GM19238 (cell line): Measurements from ENCODE around the gene UCN2.

ENCODE experiments used
- DNase-seq: peaks from one replicate; pipeline ENCODE4 v3.0.0; 2011; ENCODE audit warnings: low spot score; ENCODE audit not compliant: insufficient read length

Gene UCN2, protein sequence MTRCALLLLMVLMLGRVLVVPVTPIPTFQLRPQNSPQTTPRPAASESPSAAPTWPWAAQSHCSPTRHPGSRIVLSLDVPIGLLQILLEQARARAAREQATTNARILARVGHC

DNA sequence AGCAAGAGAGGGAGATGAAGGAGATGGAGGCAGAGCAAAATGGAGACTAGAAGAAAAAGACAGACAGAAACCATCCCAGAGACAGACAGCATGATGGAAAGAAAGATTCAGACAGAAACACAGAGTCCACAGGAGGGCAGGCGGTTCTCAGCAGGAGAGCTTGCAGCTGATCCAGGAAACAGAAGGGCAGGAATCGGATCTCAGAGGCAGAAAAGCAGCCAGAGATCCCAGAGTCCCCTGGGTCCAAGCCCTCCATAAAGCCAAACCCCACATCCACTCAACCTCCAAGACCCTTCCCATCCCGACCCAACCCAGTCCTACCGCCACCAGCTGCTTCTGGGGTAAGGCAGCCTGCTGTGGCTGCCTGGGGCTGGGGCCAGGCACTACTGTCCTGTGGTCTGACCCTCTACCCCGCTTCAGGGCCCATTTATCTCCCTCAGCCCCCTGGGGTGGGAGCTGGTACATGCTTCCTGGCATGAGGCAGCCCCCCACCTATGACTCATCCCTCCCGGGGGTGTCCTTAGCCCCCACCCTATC lies at the start of gene UCN2:
Gene UCN2 (minus strand): TSS at position 400 of the 537 bp plus-strand sequence. CDS start 657 bp downstream, outside the sequence.
- no peak for DNase-seq

DNA sequence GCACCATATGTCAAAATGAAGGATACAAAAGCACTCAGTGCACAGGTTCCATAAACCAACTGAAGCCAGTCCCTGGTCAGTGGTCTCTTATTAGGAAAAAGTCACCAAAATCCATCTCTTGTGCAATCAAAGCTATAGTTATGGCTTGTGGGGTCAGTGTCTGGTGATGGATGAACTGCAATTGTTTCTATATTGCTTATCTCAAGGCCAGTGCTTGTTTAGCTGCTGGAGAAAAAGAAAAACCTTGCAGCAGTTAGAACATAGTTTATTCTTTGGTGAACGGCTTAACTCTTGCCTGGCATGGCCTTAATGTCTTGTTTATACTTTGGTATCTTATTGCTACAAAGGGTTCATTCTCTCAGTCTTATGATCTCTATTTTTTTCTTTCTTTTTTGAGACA lies 48.7 kb upstream of the UCN2 start:
- DNase-seq = no peak

DNA sequence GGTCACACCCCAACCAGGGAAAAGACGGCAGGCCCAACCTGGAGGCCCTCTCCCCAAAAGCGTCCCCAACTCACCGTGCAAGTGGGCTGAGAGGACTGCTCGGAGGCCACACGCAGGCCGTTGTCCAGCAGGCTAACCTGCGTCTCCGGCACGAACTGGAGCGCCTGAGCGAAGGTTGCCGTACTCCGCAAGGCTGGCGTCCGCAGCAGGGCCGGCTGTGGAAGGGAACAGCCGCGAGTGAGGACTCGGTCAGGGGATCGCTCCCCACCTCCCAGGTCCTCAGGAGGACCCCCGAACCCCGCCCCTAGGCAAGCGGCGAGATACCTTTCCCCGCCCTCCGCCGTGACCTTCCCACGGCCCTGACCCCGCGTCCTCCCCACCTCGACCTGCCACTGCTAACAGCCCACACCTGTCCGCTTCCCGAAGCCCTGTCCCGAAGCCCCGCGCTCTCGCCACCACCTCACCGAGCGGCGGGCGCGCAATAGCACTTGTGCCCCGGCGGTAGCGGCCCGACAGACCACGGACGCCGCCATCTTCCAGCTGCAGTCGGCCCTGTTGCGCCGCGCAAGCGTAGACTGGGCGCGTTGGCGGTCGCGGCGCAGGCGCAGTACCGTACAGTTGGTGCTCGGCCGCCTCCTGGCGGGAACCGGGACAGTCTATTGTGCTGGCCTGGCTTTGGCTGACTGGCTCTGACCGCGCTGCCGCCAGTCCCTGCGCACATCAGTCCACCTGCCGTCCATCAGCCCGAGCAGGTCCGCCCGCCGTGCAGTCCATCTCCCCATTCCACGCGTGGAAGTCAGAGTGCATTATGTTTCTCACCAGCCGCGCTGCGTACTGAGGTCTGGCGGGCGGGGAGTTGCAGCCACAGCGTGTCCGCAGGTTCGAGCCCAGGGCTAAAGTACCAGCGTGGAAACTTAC lies 45.8 kb upstream of the UCN2 start, which contains the start of gene UQCRC1:
Gene UQCRC1 (minus strand): TSS at position 559 of the 918 bp plus-strand sequence. CDS start 26 bp downstream, at position 533.
- DNase-seq = peak; percentile 98

DNA sequence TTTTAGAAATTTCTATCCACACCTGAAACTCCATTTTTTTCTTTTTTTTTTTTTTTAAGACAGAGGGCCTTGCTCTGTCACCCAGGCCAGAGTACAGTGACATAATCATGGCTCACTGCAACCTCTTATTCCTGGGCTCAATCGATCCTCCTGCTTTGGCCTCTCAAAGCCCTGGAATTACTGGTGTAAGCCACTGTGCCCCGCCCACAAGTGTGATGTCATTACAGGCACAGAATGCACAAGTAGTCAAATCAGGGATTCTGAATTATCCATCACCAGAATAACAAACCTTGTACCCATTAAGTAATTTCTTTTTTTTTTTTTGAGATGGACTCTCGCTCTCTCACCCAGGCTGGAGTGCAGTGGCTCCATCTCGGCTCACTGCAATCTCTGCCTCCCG lies 43.9 kb upstream of the UCN2 start:
- DNase-seq = no peak

DNA sequence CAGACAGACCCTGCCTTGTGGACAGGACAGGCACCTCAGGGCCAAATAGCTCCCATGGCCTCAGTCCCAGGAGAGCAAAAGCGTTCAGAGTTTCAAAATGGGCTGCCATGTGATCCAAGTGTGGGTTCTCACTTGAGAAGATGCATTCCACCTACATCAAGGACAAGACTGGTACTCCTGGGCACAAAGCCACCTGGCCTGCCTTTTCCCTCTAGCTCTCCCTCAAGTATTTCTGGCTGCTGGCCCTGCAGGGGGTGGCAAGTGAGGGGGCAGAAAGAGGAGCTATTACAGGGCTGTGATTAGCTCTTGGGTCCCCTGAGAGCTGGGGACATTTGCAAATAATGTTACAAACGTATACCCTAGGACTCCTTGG lies 38.0 kb upstream of the UCN2 start:
- DNase-seq = no peak

DNA sequence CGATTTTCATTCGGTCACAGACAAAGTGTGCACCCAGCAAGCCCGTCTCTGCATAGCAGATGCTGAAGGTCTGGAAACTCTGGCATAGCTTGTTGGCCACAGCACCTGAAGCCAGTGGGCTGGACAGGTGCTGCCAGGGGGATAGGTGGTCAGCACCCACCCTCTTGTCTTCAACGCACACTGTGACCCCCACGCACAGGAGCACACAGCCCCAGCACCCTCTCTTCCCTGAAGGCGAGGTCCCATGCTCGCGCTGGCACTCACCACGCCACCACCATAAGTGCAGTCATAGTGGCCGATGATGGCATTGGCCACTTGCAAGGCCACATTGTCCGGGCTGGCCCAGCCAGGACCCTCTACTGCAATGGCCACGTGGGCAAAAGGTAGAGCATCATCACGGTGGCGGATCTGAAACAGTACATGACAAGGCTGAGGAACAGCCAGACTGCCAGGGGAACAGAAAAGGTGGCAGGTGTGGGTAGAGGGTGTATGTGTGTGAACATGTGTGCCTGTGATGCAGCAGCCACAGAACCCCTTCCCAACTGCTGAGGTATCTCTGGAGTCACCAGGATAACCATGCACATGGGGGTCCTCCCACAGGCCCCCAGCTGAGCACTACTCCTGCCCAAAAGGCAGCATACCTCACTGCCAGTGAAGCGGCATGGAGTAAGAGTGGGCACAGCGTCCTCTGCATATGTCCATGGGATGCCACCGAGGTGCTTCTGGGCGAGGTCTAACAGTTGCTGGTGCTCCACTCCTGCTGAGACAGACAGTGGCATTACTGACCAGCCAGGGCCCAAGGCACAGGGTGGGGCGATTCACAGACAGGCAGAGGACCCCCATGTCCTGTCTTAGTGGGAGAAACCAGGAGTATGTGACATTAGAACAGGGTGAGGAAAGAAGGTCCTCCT lies 37.4 kb upstream of the UCN2 start:
- no peak for DNase-seq

DNA sequence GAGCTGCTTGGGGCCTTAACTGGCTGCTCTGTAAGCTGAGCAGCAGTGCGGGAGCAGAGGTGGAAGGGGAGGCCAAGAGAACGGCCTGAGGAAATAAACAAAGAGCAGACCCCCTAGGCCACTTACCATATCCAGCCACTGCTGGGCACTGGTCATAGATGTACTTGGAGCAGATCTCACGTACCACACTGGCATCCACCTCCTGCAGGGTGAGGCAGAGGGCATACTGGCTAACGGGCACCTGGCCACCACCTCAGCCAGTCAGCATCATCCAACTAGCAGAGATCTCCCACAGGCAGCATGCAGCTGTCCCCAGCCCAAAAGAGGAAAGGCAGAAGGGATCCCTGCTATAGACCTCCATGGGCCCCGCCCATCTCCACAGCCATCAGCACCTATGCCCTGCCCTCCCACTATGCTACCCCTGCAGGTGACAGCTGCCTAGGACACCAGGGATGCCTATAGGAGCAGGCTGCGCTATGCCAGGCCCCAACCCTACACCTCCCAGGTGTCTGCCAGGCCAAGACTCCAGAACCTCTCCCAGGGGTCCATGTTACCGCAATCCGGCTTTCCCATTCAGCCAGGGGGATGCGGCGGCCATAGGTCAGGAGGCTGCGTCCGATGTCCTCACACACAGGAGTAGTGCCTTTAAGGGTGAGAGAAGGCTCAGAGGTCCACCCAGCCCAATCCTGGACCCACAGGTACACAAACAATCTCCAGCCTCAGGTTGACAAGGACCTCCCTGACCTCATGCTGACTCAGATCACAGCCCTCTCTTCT lies 36.1 kb upstream of the UCN2 start:
- DNase-seq = no peak

DNA sequence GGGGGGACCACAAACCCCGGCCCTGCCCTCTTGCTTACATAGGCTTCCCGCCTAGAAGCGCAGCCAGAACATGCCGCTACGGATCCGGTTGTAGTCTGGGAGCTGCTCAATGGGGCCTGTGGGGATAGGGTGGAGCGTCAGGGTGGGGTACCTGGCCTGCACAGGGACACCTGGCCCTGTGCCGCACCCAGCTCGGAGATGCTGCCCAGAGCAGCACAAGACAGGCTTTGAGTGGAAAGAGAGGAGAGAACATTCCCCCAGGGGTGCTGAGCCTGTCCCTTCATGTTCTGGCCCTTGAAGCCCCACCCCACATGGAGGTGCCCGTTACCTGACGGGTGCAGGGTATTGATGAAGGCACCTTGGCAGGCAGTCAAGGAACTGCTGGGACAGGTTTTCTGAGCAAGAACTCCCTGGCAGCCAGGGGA lies 35.5 kb upstream of the UCN2 start:
- DNase-seq = no peak

DNA sequence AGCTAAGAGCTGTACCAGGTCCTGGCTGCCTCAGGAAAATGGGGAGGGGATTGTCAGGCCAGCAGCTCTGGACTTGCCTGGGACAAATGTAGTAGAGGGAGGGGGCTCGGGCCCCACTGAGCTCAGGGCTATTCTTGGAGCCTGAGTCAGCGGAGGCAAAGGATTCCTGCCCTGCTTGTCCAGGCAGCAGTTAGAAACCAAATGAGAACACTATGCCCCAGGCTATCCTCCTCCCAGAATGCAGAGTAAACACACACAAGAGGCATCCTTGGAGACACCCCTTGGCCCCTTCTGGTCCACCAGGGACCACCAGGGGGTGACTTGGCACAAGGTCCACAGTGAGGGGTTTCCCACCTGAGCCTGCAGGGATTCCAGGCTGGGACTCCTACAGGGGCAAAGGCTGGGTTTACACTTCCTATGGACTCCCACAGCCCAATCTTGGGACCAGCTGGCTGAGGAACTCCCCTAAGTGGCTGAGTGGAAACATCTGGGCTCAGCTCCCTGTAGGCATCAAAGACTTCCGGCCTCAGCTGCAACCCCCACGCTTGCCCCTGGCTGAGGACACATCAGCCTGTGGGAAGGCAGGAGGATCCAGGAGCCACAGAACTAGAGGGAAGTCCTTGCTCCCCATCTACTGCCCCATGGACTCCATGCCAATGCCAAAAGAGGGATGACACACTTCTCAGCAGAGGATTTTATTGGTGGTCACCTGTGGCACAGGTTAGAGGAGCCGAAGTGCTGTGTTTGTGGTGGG lies 34.9 kb upstream of the UCN2 start:
- no peak for DNase-seq

DNA sequence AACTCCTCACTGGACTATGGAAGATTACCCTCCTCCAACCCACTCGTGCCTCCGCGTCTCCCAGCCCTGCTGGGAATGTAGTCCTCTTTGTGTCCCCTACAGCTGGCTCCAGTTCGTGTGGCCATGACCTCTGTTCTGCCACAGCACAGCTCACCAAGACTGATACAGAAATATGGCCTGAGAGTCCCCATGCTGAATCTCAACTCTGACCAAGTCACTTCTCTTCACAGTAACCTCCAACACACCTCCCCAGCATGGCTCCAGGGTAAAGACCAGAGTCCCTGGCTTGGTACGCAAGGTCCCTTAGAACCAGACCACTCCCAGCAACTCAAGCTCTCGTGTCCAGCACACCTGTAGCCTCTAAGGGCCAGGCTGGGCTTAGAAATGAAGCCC lies 33.8 kb upstream of the UCN2 start:
- no peak for DNase-seq

DNA sequence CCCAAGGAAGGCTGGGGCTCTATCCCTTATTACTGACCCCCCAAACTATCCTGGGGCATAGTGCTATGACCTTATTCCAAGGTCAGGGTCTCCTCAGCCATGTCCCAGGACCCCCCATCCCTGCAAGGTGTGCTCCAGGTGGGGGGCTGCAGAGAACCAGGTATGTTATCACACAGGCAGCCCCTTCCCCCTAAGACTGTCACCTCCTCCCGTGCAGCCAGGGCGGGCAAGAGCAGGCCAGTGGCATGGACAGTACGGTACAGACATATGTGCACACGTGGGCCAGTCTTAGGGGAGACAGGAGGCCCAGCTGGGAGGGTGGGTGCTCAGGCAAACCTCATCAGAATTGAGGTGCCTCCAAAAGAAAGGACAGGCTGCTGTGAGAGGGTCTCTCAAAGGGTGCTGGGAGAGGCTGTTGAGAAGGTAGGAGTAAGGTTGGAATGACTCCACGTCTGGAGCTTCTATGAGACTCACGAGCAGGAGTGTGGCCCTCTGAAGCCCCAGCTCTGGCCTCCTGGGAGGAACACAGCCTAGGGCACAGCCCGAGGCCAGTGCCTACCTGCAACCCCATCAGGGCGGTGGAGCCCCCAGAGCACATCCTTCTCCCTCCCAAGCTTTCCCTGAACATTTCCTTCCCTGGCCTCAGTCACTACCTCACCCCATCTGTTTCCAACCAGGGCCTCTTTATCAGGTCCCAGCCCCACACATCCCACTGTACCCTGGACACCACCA lies 33.3 kb upstream of the UCN2 start:
- DNase-seq = no peak

DNA sequence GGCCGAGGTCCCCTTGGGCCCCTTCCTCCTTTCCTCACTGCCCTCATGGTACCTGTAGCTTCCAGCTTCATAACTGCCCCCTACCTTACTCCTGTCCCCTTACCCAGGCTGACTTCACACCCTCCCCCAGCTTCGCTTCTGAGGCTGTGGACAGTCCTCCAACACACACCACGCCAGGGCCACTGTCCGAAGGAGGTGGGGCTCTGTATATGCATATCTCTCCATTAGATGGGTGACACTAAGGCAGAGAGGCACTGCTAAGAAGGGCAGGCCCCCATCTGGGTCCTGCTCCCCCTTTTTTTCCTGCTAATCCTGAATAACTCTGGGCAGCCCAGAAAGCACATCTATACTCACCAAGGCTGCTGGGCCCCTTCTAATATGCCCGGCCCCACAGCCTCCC lies 32.6 kb upstream of the UCN2 start:
- no peak for DNase-seq

DNA sequence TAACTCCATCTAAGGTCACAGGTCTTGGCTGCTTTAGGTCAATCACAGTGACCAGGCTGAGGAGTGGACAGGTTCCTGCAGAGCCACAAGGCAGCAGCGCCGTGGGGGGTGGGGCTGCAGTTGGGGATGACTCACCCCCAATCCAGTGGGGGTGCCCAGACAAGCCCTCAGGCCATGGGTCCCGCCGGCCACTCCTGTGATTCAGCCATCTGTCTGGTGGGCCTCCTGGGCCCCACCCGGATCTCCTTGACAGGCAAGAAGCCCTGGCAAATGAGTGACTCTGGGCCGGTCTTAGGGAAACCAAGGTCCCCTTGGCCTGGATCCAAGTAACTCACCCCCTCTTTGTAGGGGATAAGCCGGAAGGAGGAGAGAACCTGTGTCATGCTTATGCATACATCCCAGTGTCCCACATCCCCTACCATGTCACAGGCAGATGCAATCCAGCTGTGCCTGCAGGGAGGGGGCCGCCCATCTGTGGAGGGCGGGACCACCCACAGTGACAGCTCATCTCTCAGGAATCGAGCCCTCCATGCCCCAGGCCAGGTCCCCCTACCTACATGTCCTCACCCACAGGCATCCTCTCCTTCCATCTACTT lies 32.0 kb upstream of the UCN2 start:
- no peak for DNase-seq

DNA sequence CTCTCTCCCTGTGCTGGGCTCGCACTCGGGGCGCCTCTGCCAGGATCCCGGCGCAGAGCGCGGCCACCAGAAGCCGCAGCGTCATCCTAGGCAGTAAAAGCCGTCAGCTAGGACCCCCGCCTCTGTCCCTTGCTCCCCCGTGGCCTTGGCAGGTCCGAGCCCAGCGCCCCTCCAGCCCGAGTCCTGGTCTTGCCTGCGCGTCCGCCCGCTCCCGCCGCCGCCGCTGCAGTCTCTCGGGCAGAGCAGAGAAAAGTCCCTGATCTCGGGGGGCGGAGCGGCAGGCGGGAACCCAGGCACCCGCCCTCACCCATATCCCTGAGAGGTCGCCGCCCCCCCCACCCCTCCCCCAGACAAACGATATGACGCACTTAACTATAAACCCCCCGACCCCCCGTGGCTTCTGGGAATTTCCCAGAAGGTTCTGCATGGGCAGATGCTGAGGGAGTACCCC lies 31.5 kb upstream of the UCN2 start, which contains the start of gene COL7A1:
Gene COL7A1 (minus strand): TSS at position 255 of the 451 bp plus-strand sequence. CDS start 170 bp downstream, at position 85.
- no peak for DNase-seq

DNA sequence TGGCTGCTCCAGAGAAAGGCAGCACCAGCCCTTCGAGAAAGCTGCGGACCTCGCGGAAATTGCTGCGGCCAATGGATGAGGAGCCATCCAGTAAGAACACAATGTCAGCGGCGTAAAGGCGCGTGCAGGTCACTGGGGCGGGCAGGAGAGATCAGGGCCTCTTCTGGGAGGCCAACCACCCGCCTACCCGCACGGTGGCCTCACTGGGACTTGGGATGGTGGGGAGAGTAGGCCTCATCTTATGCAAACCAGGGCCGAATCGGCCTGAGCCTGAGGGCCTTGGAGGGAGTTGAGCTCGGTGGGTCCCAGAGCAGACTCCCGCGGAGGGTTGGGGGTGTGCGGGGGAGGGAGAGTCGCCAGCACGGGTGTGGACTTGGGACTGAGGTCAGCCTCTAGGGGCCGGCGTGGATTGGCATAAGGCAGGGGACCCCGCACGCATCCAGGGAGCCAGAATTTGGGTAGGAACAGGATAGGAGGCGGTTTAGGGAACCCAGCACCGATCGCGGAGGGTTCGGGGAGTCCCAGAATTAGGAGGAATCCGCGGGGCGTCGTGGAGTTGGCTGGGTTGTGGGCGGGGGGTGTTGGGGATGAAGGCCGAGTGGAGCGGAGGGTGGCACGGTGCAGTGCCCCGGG lies 31.0 kb upstream of the UCN2 start:
- no peak for DNase-seq

DNA sequence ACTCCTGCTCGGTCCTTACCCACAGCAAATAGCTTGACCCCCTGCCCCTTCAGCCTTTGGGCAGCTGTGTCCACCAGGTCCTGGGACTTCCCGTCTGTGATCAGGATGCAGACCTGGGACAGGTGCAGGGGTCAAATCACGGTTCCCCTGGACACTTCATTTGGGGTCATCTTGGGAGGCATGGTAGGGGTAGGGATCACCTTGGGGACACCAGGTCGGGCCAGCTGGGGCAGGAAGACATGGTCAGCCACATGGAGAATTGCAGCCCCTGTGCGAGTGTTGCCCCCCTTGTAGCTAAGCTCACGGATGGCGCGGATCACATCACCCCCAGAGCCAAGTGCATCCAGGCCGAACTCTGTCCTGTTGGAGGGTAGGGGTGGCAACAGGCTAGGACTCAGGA lies 29.8 kb upstream of the UCN2 start:
- no peak for DNase-seq

DNA sequence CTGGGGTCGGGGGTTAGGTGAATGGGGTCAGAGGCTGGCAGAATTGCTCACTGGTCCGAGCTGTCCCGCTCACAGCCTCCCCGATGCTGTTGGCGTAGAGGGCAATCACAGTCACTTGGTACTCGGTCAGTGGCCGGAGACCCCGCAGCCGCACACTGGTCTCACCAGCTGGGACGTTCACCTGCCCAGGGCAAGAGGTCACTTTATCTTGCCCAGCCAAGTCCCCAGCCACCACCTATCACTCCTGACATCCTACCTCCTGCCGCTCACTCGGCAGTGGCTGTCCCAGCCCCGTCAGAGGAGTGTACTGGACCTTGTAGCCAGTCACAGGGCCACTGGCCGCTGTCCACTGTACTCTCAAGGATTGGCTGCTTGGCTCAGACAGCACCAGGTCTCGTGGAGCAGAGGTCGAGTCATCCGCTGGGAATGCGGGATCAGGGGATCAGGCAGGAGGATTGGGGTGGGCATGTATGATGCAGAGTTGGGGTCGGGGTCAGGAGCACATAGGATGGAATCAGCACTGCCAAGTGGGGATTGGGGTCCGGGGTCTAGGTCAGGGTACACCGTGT lies 29.0 kb upstream of the UCN2 start:
- DNase-seq = no peak
